Fibroblast of lung (primary cell): Measurements from ENCODE around the gene RHEB.

Experiments used
- EZH2 ChIP-seq: IDR thresholded peaks from 2 replicates; pipeline ENCODE4 v1.5.1; 2012; ENCODE audit warnings: low read length, control low read depth, mild to moderate bottlenecking; ENCODE audit errors: missing control alignments
- TF ChIP-seq, protein P1 (sequence below), 2 donors: IDR thresholded peaks in 1 of 2; conservative IDR thresholded peaks in 1 of 2; 1 replicate in 1 of 2; 2 replicates in 1 of 2; pipeline ENCODE4 v1.5.1; 2011 to 2012; ENCODE audit warnings: low read length in 2 of 2, control low read depth in 1 of 2, inconsistent platforms in 1 of 2, low read depth in 1 of 2, mild to moderate bottlenecking in 1 of 2

DNA sequence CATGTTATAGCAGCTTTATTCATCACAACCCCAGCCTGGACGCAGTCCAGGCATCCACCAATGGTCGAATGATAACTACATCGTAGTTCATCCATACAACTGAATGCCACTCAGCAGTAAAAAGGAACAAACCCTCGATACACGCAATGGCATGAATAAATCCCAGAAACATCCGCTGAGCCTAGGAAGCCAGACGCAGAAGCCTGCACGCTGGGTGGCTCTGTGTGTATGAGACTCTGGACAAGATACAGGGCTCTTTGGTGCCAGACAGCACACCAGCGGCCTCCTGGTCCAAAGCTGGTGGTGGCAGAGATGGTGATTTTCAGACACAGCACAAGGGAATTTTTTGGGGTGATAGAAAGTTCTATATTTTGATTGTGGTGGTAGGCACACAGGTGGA is 69.7 kb downstream of the RHEB start:
- TF ChIP-seq, protein P1, sequence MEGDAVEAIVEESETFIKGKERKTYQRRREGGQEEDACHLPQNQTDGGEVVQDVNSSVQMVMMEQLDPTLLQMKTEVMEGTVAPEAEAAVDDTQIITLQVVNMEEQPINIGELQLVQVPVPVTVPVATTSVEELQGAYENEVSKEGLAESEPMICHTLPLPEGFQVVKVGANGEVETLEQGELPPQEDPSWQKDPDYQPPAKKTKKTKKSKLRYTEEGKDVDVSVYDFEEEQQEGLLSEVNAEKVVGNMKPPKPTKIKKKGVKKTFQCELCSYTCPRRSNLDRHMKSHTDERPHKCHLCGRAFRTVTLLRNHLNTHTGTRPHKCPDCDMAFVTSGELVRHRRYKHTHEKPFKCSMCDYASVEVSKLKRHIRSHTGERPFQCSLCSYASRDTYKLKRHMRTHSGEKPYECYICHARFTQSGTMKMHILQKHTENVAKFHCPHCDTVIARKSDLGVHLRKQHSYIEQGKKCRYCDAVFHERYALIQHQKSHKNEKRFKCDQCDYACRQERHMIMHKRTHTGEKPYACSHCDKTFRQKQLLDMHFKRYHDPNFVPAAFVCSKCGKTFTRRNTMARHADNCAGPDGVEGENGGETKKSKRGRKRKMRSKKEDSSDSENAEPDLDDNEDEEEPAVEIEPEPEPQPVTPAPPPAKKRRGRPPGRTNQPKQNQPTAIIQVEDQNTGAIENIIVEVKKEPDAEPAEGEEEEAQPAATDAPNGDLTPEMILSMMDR (conservative IDR thresholded peaks at IDR 0.05 in 1 of 2, IDR thresholded peaks at IDR 0.05 in 1 of 2; ENCODE audit: low read depth in 1 of 2, low read length in 2 of 2), result no peak
- TF ChIP-seq EZH2, result no peak
